ENCODE data around the gene HIPK2.

GRCh38 chr7:139635526-139636302 lies 142.1 kb downstream of the HIPK2 start:
- TF ChIP-seq POLR2A (IDR thresholded peaks at IDR 0.05) (no peak), CTCF (IDR thresholded peaks at IDR 0.05) (no peak)

All from stomach (tissue), 4 donors.